Measurements from ENCODE around the gene HJV.

- TF ChIP-seq GATA3 (IDR thresholded peaks at IDR 0.05; ENCODE audit: low read depth, low read length) (no peak), GATA2 (IDR thresholded peaks at IDR 0.05; ENCODE audit: low read depth, low read length) (no peak)
Observed at GRCh38 chr1:146035048-146035423, 13.5 kb upstream of the HJV start.

All from SH-SY5Y (cell line).